ENCODE results near the gene TNFRSF18.
A peak's percentile ranks its signal among the peaks of the same experiment; 100 is the strongest.

The TNFRSF18 gene

DNA sequence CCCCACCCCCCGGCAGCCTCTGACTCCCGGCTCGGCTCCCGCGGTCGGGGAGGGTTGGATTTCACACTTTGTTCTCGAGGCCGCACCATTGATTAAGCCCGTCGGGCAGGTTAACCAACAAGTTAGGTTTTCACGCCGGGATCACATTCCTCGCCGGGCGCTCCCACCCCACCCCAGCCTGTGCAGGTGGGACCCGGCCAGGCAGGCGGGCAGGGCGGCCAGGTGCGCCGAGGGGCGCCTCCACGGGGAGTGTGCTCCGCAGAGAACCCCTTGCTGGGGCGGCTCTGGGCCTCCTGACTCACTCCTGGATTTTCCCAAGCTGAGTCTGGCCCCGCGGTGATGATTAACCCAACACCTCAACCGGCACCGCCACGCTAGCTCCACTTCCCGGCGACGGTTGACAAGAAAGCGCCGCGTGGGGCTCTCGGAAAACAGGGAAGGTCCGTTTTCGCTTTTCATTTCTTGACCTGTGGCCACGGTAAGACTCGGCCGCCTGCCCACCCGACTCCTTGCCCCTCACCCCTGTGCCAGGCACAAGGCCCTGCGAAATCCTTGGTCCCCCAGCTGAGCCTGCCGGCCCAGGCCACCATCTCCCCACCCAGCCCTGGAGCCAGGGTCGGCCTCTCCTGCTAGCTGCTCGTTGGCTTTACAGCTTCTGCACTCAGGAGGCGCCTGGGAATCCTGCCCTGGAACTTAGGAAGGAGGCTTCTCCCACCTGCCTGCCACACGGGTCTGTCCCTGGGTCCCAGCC is 41.5 kb downstream of the TNFRSF18 start:
- no peak for DNase-seq (ENCODE audit: low read depth)

DNA sequence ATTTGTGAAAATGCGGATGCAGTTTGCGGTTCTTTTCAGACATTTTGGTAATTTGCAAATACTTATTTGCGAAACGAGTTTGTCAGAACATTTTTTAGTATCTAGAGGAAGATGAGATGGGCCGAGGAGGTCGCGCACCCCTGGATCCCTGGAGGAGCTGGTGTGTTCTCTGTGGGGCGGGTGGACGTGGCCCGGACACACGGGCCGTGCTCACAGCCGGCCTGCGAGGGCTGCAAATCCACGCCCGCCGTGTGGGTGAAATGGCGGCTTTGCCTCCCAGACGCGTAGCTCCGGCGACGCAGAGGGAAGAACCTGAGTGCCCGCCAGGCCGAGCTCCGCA is 42.1 kb downstream of the TNFRSF18 start:
- no peak for DNase-seq (ENCODE audit: low read depth)

- no peak for DNase-seq (ENCODE audit: low read depth)
These were observed 42.8 kb downstream of the TNFRSF18 start for GRCh38 chr1:1163538-1164070.

DNA sequence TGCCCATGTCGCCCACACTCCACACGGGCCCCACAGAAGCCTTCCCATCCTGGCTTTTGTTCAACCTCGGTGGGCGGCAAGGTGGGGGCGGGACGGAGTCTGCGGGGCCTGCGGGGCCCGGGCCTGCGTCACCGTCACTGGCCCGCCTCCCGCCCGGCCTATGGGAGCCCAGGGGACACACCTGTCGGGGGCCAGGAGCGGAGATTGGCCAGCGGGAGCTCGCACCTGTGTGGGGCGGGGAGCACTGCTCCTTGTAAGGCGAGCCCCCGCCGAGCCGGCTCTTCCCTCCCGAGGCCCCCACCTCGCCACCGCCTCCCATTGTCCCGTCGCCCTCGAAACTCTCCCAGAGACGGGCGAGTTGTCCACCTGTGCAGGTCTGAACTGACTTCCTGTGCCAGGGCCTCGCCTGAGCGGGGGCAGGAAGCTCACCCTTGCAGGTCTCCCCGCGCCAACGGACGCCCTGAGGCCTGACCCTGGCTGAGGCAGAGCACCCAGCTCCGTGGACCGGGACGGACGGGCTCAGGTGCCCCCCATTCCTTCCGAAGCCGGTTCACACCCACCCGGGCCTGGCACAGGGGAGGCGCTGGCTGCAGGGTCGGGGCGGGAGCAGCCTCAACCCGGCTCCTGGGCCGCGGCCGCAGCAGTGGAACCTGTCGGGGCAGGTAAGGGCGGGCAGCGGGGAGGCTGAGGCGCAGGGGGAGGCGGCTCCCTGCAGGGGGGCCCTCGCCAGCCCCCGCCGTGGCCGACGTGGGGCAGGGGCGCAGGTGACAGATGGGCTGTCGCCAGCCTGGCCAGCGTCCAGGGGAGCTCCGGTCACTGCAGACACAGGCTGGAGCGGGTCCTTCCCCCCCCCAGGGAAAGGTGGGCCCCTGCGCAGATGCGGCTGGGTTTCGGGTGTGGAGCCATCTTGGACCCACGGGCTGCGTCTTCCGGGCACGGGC is 43.5 kb downstream of the TNFRSF18 start:
- DNase-seq (ENCODE audit: low read depth), result no peak

- no peak for DNase-seq (ENCODE audit: low read depth)
These were observed 44.7 kb downstream of the TNFRSF18 start for GRCh38 chr1:1161683-1162079.

DNA sequence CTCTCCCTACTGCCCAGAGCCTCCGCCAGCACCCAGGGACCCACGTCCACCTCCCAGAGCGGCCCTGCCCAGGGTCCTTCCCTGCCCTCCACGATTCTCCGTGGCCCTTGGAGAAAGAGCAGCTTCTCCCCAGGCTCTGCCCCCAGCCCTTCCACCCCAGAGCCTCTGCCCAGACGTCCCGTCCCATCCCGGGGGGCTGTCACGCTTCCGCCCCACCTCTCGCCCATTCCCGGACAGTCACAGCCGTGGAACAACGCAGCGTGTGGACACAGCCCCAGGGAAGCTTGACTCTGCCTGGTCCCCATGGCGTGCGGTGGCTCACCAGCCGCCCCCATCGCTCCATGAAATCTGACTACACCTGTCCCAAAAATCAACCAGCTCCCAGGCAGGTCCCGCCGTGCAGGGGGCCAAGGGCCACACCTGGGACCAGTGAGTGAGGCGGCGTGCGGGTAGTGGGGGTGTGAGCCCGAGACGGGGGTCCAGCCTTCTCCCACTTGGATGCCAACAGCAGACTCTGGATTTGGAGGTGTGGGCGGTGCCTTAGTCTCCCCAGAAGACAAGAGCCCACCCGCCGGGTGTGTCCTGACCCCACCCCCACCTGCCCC is 45.2 kb downstream of the TNFRSF18 start:
- DNase-seq (ENCODE audit: low read depth), result no peak

GRCh38 chr1:1160281-1160930 is 46.0 kb downstream of the TNFRSF18 start:
- no peak for DNase-seq (ENCODE audit: low read depth)

DNA sequence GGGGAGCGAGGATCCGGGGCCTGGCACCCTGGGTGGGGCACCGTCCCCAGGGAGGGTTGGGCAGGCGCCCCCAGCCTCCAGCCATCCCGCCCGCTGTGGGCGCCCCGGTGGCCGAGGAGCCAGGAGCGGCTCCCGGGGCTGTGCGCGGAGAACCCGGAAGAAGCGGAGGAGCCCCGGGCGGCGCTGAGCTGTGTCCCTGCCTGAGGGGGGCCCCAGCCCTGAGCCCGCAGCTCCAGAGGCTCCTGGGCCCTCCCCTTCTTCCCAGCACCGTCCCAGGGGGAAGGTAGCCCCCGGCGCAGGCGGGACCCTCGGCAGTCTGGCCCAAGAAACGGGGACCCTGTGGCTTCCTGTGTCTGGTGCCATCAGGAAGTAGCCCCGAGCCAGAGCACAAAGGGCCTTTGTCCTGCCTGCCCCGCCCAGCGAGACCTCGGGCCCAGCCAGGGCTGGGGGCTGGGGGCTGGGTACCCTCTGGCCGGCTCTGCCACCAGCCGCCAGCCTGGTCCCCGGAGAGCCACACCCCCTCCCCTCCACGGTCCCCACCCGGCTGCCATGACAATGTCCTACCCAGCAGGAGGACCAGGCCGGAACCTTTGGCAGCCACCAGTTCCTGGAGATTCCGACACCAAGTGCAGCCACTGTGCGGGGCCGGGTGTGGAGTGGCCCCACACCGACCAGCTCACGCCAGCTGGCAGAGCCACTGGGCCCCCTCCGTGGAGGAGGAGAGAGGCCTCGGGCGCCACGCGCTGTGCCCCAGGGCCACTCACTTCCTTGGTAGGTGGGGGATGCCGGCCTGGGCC is 48.3 kb downstream of the TNFRSF18 start:
- DNase-seq (ENCODE audit: low read depth), result no peak

- peak; percentile 41 for DNase-seq (ENCODE audit: low read depth)
These were observed 48.9 kb downstream of the TNFRSF18 start for GRCh38 chr1:1157426-1157913.

GRCh38 chr1:1157033-1157365 is 49.4 kb downstream of the TNFRSF18 start:
- no peak for DNase-seq (ENCODE audit: low read depth)

- DNase-seq (ENCODE audit: low read depth), result no peak
These were observed 50.0 kb downstream of the TNFRSF18 start for GRCh38 chr1:1156140-1157032.

DNA sequence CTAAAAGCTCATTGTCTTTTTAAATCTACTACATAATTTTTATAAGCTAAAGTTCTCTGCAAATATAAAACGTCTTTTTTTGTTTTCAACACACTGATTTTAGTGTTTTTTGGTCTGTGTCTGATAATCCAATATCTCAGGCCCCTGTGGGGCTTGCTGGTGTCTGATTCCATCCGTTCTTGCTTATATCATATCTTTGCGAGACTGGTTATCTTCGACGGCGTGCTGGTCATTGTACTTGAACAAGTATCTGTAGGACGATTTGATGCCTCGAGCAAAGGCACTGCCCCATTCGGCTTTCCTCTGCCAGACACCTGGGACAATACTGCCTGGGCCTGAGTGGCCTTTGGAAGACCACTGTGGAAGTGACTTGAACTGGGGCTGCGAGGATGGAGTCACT is 51.1 kb downstream of the TNFRSF18 start:
- no peak for DNase-seq (ENCODE audit: low read depth)

- DNase-seq (ENCODE audit: low read depth), result no peak
These were observed 52.5 kb downstream of the TNFRSF18 start for GRCh38 chr1:1153874-1154273.

All from activated T-cell treated with anti-CD3 and anti-CD28 coated beads for 1 hour (primary cell).